OCI-LY7 (cell line): ENCODE measurements around the gene ZNF438. TPM values are rescaled to one million over a fixed set of nuclear protein-coding genes. Genes with fewer than 3 reads are reported as not detected.

ENCODE experiments used
- BruUV-seq: library from RNA; stranded (reverse); fragments of 400-500 nt; replicated peaks from 2 replicates; lab custom pipeline; 2021; lab: Mats Ljungman, UMichigan
- CTCF ChIA-PET: fragments of 300-600 bp; sonication (Branson Sonifier 250); formaldehyde crosslinking; loops from one replicate; lab custom pipeline; 2022; ENCODE audit warnings: antibody characterized with exemption; ENCODE audit not compliant: unreplicated experiment; lab: Charles Lee
- POLR2A ChIA-PET: fragments of 300-600 bp; sonication (Branson Sonifier 250); formaldehyde crosslinking; loops from one replicate; lab custom pipeline; 2022; ENCODE audit warnings: antibody characterized with exemption; lab: Charles Lee
- DNase-seq: peaks from one replicate; pipeline ENCODE4 v3.0.0-alpha.2; 2015; ENCODE audit warnings: low spot score
- H2AFZ ChIP-seq: fragments of 200-600 bp; sonication (generic), shearing (Covaris generic); 2 replicates; pipeline ENCODE4 v1.6.1; 2014; ENCODE audit warnings: mild to moderate bottlenecking, antibody characterized with exemption, low read length, moderate library complexity
- H3K27ac ChIP-seq: fragments of 200-600 bp; sonication (generic); 2 replicates; pipeline ENCODE4 v1.5.1; 2014; ENCODE audit warnings: mixed run types, low read depth, mild to moderate bottlenecking, moderate library complexity, low read length, inconsistent platforms; ENCODE audit not compliant: poor library complexity, severe bottlenecking
- H3K36me3 ChIP-seq: fragments of 200-600 bp; sonication (generic); 2 replicates; pipeline ENCODE4 v1.6.1; 2014; ENCODE audit warnings: mild to moderate bottlenecking, antibody characterized with exemption, low read length, moderate library complexity, mixed read lengths; ENCODE audit not compliant: insufficient read depth
- H3K4me1 ChIP-seq: fragments of 200-600 bp; sonication (generic); 2 replicates; pipeline ENCODE4 v1.5.1; 2014; ENCODE audit warnings: mild to moderate bottlenecking, low read length; ENCODE audit not compliant: insufficient read depth, poor library complexity, severe bottlenecking
- H3K4me2 ChIP-seq: fragments of 200-600 bp; sonication (generic); 2 replicates; pipeline ENCODE4 v1.6.1; 2014; ENCODE audit warnings: mild to moderate bottlenecking, low read length
- H3K4me3 ChIP-seq: fragments of 200-600 bp; sonication (generic); 2 replicates; pipeline ENCODE4 v1.5.1; 2014; ENCODE audit warnings: mild to moderate bottlenecking, low read depth, low read length; ENCODE audit not compliant: poor library complexity, severe bottlenecking
- H3K79me2 ChIP-seq: fragments of 200-600 bp; sonication (generic); 2 replicates; pipeline ENCODE4 v1.6.1; 2016; ENCODE audit warnings: low read depth, mild to moderate bottlenecking, low read length, moderate library complexity, mixed read lengths; ENCODE audit not compliant: insufficient read depth
- H3K9me2 ChIP-seq: fragments of 200-600 bp; sonication (generic); 2 replicates; pipeline ENCODE4 v1.6.1; 2016; ENCODE audit warnings: mild to moderate bottlenecking, low read length, mixed read lengths; ENCODE audit not compliant: insufficient read depth
- H3K9me3 ChIP-seq: fragments of 200-600 bp; sonication (generic); 2 replicates; pipeline ENCODE4 v1.6.1; 2014; ENCODE audit warnings: mild to moderate bottlenecking, mixed run types, low read length, mixed read lengths
- H4K20me1 ChIP-seq: fragments of 200-600 bp; sonication (generic); 2 replicates; pipeline ENCODE4 v1.6.1; 2014; ENCODE audit warnings: mild to moderate bottlenecking, antibody characterized with exemption, low read length, moderate library complexity, mixed read lengths; ENCODE audit not compliant: insufficient read depth
- EZH2phosphoT487 ChIP-seq: fragments of 200-600 bp; sonication (generic); IDR thresholded peaks from 2 replicates; pipeline ENCODE4 v1.6.1; 2018; ENCODE audit warnings: low read depth, borderline replicate concordance, mild to moderate bottlenecking, mixed run types, antibody characterized with exemption, low read length, moderate library complexity, mixed read lengths
- intact Hi-C: fragments of 100-400 bp; cut with micrococcal nuclease; formaldehyde crosslinking; loops from one replicate; pipeline ENCODE4 v1.10.0; 2022; ENCODE audit not compliant: unreplicated experiment
- total RNA-seq, 2 experiments: library from RNA; depleted of rRNA in 1 of 2; stranded (reverse); fragments of >200 nt in 1 of 2; shearing (Covaris generic) in 1 of 2; gene quantifications; 2 replicates each; pipeline ENCODE4 v1.2.3, GENCODE V29; 2014 to 2022
- TF ChIP-seq, protein P1 (sequence below): fragments of 200-600 bp; sonication (generic); conservative IDR thresholded peaks from 2 replicates; pipeline ENCODE4 v1.5.1; 2014; ENCODE audit warnings: mild to moderate bottlenecking, antibody characterized with exemption, low read length, moderate library complexity, mixed read lengths

Gene ZNF438
- total RNA-seq, 2 experiments from 2014 or later = 2.0 to 2.5 TPM

DNA sequence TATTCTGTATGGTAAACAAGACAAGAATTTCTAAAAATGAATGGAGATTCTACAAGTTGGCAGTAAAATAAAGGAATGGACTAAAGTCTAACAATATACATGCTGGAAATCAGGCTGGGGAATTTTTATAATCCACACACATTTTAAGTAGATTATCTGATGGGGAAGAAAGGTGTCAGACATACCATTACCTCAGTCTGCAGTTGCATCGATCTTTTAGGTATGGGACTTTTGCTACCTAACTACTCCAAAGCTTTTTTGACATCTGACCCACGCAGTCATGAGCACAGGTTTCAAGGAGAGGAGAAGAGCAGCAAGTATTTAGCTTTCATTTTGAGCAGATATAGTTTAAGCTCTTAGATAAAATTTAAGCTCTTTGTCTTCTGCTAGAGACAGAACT lies 113.0 kb downstream of the ZNF438 start:
- H3K36me3 ChIP-seq = no peaks in the 10 kb centered on the region
- H3K9me2 ChIP-seq = no peaks in the 10 kb centered on the region
- BruUV-seq = no TSS peak
- no peaks in the 10 kb centered on the region for H4K20me1 ChIP-seq
- TF ChIP-seq, protein P1, sequence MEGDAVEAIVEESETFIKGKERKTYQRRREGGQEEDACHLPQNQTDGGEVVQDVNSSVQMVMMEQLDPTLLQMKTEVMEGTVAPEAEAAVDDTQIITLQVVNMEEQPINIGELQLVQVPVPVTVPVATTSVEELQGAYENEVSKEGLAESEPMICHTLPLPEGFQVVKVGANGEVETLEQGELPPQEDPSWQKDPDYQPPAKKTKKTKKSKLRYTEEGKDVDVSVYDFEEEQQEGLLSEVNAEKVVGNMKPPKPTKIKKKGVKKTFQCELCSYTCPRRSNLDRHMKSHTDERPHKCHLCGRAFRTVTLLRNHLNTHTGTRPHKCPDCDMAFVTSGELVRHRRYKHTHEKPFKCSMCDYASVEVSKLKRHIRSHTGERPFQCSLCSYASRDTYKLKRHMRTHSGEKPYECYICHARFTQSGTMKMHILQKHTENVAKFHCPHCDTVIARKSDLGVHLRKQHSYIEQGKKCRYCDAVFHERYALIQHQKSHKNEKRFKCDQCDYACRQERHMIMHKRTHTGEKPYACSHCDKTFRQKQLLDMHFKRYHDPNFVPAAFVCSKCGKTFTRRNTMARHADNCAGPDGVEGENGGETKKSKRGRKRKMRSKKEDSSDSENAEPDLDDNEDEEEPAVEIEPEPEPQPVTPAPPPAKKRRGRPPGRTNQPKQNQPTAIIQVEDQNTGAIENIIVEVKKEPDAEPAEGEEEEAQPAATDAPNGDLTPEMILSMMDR = no peak
- TF ChIP-seq EZH2phosphoT487 = no peak
- no peak overlapping the region for H2AFZ ChIP-seq
- ChIA-PET CTCF (no interaction called here), POLR2A (interaction anchor here (0.8 kb wide), 1 partner anchor 164 kb away, joined by 3 read pairs; no protein-coding TSS in a partner anchor)
- H3K4me3 ChIP-seq = no peak overlapping the region
- H3K27ac ChIP-seq = no peak overlapping the region
- no peaks in the 10 kb centered on the region for H3K9me3 ChIP-seq
- H3K4me1 ChIP-seq = no peaks in the 10 kb centered on the region
- intact Hi-C loops = no loop called here
- no peak overlapping the region for H3K4me2 ChIP-seq
- no peaks in the 10 kb centered on the region for H3K79me2 ChIP-seq
- DNase-seq = no peak

- Histone ChIP-seq H3K79me2 (no peaks in the 10 kb centered on the region), H2AFZ (no peak overlapping the region), H3K9me3 (no peaks in the 10 kb centered on the region), H3K4me3 (no peak overlapping the region), H3K4me1 (no peaks in the 10 kb centered on the region), H3K36me3 (no peaks in the 10 kb centered on the region), H3K4me2 (no peak overlapping the region), H3K9me2 (no peaks in the 10 kb centered on the region), H4K20me1 (no peaks in the 10 kb centered on the region), H3K27ac (no peak overlapping the region)
- ChIA-PET POLR2A (interaction anchor here (0.8 kb wide), 1 partner anchor 163 kb away, joined by 3 read pairs; no protein-coding TSS in a partner anchor), CTCF (no interaction called here)
- no TSS peak for BruUV-seq
- no peak for DNase-seq
- intact Hi-C loops = no loop called here
- TF ChIP-seq, protein P1 = no peak
- TF ChIP-seq EZH2phosphoT487 = no peak
Observed at GRCh38 chr10:30917789-30918188, 113.9 kb downstream of the ZNF438 start.

GRCh38 chr10:30917067-30917466 lies 114.6 kb downstream of the ZNF438 start:
- no peaks in the 10 kb centered on the region for H3K79me2 ChIP-seq
- H3K4me1 ChIP-seq = no peaks in the 10 kb centered on the region
- CTCF ChIA-PET = no interaction called here
- intact Hi-C loops = no loop called here
- TF ChIP-seq, protein P1 = no peak
- no peak for TF ChIP-seq EZH2phosphoT487
- H3K9me2 ChIP-seq = no peaks in the 10 kb centered on the region
- BruUV-seq = no TSS peak
- POLR2A ChIA-PET = no interaction called here
- H3K27ac ChIP-seq = no peak overlapping the region
- no peaks in the 10 kb centered on the region for H4K20me1 ChIP-seq
- no peak for DNase-seq
- H3K36me3 ChIP-seq = no peaks in the 10 kb centered on the region
- no peak overlapping the region for H3K4me2 ChIP-seq
- H3K4me3 ChIP-seq = no peak overlapping the region
- H3K9me3 ChIP-seq = no peaks in the 10 kb centered on the region
- H2AFZ ChIP-seq = no peak overlapping the region
